GM23248 (cell line): Measurements from ENCODE around the gene ZGLP1. TPM values are rescaled to one million over a fixed set of nuclear protein-coding genes. Genes with fewer than 3 reads are reported as not detected.

Experiments
- DNase-seq: peaks from one replicate; pipeline ENCODE4 v3.0.0-alpha.2; 2015
- H2AFZ ChIP-seq: fragments of 200-600 bp; sonication (generic); 2 replicates; pipeline ENCODE4 v1.6.1; 2016; ENCODE audit warnings: antibody characterized with exemption
- H3F3A ChIP-seq: fragments of 200-600 bp; sonication (generic); 2 replicates; pipeline ENCODE4 v1.6.1; 2016; ENCODE audit warnings: mild to moderate bottlenecking, antibody characterized with exemption, mixed run types; ENCODE audit not compliant: insufficient read depth
- H3K27ac ChIP-seq: fragments of 200-600 bp; sonication (generic); 2 replicates; pipeline ENCODE4 v1.5.1; 2016; ENCODE audit warnings: mild to moderate bottlenecking
- H3K27me3 ChIP-seq: fragments of 200-600 bp; sonication (generic); replicated peaks from 2 replicates; pipeline ENCODE4 v1.6.1; 2016; ENCODE audit warnings: mild to moderate bottlenecking; ENCODE audit not compliant: insufficient read depth
- H3K36me3 ChIP-seq: fragments of 200-600 bp; sonication (generic); 2 replicates; pipeline ENCODE4 v1.6.1; 2016; ENCODE audit warnings: low read depth, mild to moderate bottlenecking
- H3K4me1 ChIP-seq: fragments of 200-600 bp; sonication (generic); 2 replicates; pipeline ENCODE4 v1.6.1; 2016; ENCODE audit warnings: mild to moderate bottlenecking; ENCODE audit not compliant: insufficient read depth
- H3K4me2 ChIP-seq: fragments of 200-600 bp; sonication (generic); one replicate; pipeline ENCODE4 v1.6.1; 2016; ENCODE audit warnings: mild to moderate bottlenecking; ENCODE audit not compliant: unreplicated experiment
- H3K4me3 ChIP-seq: fragments of 200-600 bp; sonication (generic); 2 replicates; pipeline ENCODE4 v1.5.1; 2016; ENCODE audit warnings: mild to moderate bottlenecking
- H3K79me2 ChIP-seq: fragments of 200-600 bp; sonication (generic); 2 replicates; pipeline ENCODE4 v1.6.1; 2016; ENCODE audit warnings: mild to moderate bottlenecking; ENCODE audit not compliant: insufficient read depth
- H3K9ac ChIP-seq: fragments of 200-600 bp; sonication (generic); 2 replicates; pipeline ENCODE4 v1.6.1; 2016; ENCODE audit warnings: mild to moderate bottlenecking
- H3K9me2 ChIP-seq: fragments of 200-600 bp; sonication (generic); 2 replicates; pipeline ENCODE4 v1.6.1; 2016; ENCODE audit warnings: mixed run types, mild to moderate bottlenecking, moderate library complexity; ENCODE audit not compliant: insufficient read depth
- H3K9me3 ChIP-seq: fragments of 200-600 bp; sonication (generic); one replicate; pipeline ENCODE4 v1.6.1; 2017; ENCODE audit warnings: low read depth
- H4K20me1 ChIP-seq: fragments of 200-600 bp; sonication (generic); 2 replicates; pipeline ENCODE4 v1.6.0; 2016; ENCODE audit not compliant: insufficient read depth
- EZH2 ChIP-seq: fragments of 200-600 bp; sonication (generic); IDR thresholded peaks from 2 replicates; pipeline ENCODE4 v1.6.1; 2018; ENCODE audit warnings: antibody characterized with exemption, mild to moderate bottlenecking; ENCODE audit not compliant: insufficient read depth, poor library complexity, severe bottlenecking
- EZH2phosphoT487 ChIP-seq: fragments of 200-600 bp; sonication (generic); IDR thresholded peaks from 2 replicates; pipeline ENCODE4 v1.6.1; 2018; ENCODE audit warnings: antibody characterized with exemption, moderate library complexity, mild to moderate bottlenecking, low read depth; ENCODE audit not compliant: insufficient read depth
- WGBS, 2 experiments: methylation state at CpG; one replicate each; pipeline ENCODE4 v1.1.6; 2015 to 2017; ENCODE audit warnings: low lambda C conversion rate in 2 of 2, low coverage in 1 of 2; ENCODE audit errors: missing lambda C conversion rate in 2 of 2; 5-methylcytosine and 5-hydroxymethylcytosine counted together
- in situ Hi-C: fragments of 300-500 bp; cut with MboI; formaldehyde crosslinking; loops from 2 replicates; pipeline ENCODE4 v1.15.0; 2020
- polyA plus RNA-seq: library from polyadenylated mRNA; unstranded; fragments of >200 nt; fragmentation: Nextera tagmentation; extraction: Ambion mirVana; gene quantifications from 2 replicates; pipeline ENCODE4 v1.2.1, GENCODE V29; 2016
- total RNA-seq: library from RNA; depleted of rRNA; stranded (reverse); fragments of >200 nt; shearing (Covaris generic); gene quantifications from 2 replicates; pipeline ENCODE4 v1.2.3, GENCODE V29; 2014; rRNA removed

Gene ZGLP1
- 1.8 and 2.5 TPM in 2 replicates for total RNA-seq
- polyA plus RNA-seq, result 1.4 and 1.8 TPM in 2 replicates

DNA sequence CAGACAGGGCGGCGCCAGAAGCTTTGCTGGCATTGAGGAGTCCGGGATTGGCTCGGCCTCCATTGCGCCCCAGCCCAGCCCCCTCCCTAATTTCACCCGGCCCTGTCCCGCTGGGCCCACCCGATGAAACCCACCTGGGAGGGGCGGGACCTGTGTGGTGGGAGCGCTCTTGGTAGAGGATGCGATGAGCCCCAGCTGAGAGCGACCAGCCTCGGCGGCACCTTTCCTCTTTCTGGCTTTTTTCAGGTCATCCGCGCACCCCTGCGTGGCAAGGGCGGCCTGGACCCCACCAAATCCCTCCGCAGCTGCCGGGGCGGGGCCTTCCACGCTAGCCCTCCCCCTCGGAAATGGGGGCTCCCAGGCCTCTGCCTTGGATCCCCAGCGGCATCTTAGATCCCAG lies at the start of gene ZGLP1:
TSS of gene ZGLP1 (minus strand) at position 393 of the 400 bp plus-strand sequence.
- no peak within 1 kb of the TSS for H3K9ac ChIP-seq
- TF ChIP-seq EZH2phosphoT487, result no peak
- TF ChIP-seq EZH2, result no peak
- WGBS, 2 experiments, result 96 to 97% methylated on average over 15 to 24 of the region's 24 CpGs
- H3K4me1 ChIP-seq, result peaks cover 17% of the 10 kb centered on the region
- no peak within 1 kb of the TSS for H2AFZ ChIP-seq
- H3K4me3 ChIP-seq, result no peak within 1 kb of the TSS
- in situ Hi-C loops, result no loop called here
- H3K4me2 ChIP-seq, result no peak within 1 kb of the TSS
- no peaks in the 10 kb centered on the region for H3K9me3 ChIP-seq
- no peak for DNase-seq
- no peak within 1 kb of the TSS for H3K27ac ChIP-seq
- H3K36me3 ChIP-seq, result no peaks in the 10 kb centered on the region
- H4K20me1 ChIP-seq, result no peaks in the 10 kb centered on the region
- H3K27me3 ChIP-seq, result no peaks in the 10 kb centered on the region
- peaks cover 12% of the 10 kb centered on the region for H3K79me2 ChIP-seq
- no peaks in the 10 kb centered on the region for H3K9me2 ChIP-seq
- H3F3A ChIP-seq, result peaks cover 3% of the 10 kb centered on the region; the same call in 1 of the 2 replicates

DNA sequence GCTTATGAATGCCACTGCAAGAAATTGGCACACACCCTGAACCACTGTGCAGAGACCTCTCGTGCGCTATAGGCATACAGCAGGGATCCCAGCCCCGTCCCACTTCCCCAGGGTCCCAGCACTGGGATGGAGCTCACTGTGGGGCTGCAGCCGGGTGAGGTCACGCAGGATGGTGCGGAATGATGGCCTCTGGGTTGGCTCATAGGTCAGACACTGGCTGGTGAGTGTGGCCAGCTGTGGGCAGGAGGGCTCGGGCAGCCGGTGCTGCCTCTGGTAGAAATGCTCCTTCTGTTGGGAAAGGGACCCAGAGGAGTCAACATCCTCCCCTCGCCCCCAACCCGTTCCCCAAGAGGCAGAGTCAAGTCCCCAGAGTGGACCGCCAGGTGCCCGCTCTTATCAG lies 46.8 kb upstream of the ZGLP1 start:
- no peak for DNase-seq
- H4K20me1 ChIP-seq, result no peaks in the 10 kb centered on the region
- H3K27ac ChIP-seq, result no peak overlapping the region
- no peak for TF ChIP-seq EZH2
- no peak for TF ChIP-seq EZH2phosphoT487
- H3K9me2 ChIP-seq, result no peaks in the 10 kb centered on the region
- WGBS, 2 experiments, result 96 to 100% methylated on average over 10 to 12 of the region's 12 CpGs
- H3K79me2 ChIP-seq, result no peaks in the 10 kb centered on the region
- no peak overlapping the region for H3K9ac ChIP-seq
- H3K4me1 ChIP-seq, result no peaks in the 10 kb centered on the region
- H3K4me2 ChIP-seq, result no peak overlapping the region
- no peaks in the 10 kb centered on the region for H3K9me3 ChIP-seq
- H3F3A ChIP-seq, result no peaks in the 10 kb centered on the region
- in situ Hi-C loops, result no loop called here
- no peak overlapping the region for H3K4me3 ChIP-seq
- no peak overlapping the region for H2AFZ ChIP-seq
- peaks cover 10% of the 10 kb centered on the region; the same call in 1 of the 2 replicates for H3K36me3 ChIP-seq
- no peaks in the 10 kb centered on the region for H3K27me3 ChIP-seq

DNA sequence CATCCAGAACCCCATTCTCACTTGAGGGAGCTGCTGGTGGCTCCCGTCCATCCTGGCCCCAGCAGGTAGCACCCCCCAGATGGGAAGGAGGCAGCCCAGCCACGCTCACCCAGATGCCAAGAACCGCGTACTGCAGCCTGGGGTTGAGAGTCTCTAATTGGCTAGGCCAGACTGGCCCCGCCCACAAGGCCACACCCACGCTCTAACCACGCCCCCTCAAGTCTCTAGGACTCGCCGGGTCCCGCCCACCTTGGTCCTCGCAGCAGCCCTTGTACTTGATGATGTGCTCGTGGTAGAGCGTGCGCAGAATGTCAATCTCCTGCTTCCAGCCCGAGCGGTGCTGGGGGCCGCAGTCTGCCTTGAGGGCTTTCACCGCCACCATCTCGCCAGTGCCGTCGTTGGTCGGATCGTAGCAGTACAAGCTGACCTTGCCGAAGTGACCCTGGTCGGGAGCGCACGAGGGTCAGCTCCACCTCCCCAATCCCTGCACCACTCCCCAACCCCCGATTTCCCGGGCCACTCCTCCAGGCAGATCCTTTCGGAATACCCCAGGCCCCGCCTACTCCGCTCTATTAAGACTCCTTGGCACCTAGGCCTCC lies 44.3 kb upstream of the ZGLP1 start:
- 82% methylated on average over 29 to 32 of the region's 32 CpGs for WGBS, 2 experiments
- Histone ChIP-seq H3K4me1 (no peaks in the 10 kb centered on the region), H3K27me3 (no peaks in the 10 kb centered on the region), H3K9me2 (no peaks in the 10 kb centered on the region), H2AFZ (no peak overlapping the region), H3K27ac (no peak overlapping the region), H3K4me3 (no peak overlapping the region), H3F3A (no peaks in the 10 kb centered on the region), H4K20me1 (no peaks in the 10 kb centered on the region), H3K9me3 (no peaks in the 10 kb centered on the region), H3K79me2 (no peaks in the 10 kb centered on the region), H3K36me3 (peaks cover 10% of the 10 kb centered on the region; the same call in 1 of the 2 replicates), H3K9ac (no peak overlapping the region), H3K4me2 (no peak overlapping the region)
- in situ Hi-C loops, result no loop called here
- TF ChIP-seq EZH2phosphoT487, result no peak
- TF ChIP-seq EZH2, result no peak
- peak; percentile 45 for DNase-seq

- Histone ChIP-seq H3K9me3 (no peaks in the 10 kb centered on the region), H3K4me1 (no peaks in the 10 kb centered on the region), H3K4me2 (no peak overlapping the region), H3K27me3 (no peaks in the 10 kb centered on the region), H2AFZ (no peak overlapping the region), H3K9me2 (no peaks in the 10 kb centered on the region), H3K27ac (no peak overlapping the region), H3F3A (no peaks in the 10 kb centered on the region), H3K9ac (no peak overlapping the region), H4K20me1 (no peaks in the 10 kb centered on the region), H3K36me3 (peaks cover 10% of the 10 kb centered on the region; the same call in 1 of the 2 replicates), H3K79me2 (no peaks in the 10 kb centered on the region), H3K4me3 (no peak overlapping the region)
- in situ Hi-C loops, result no loop called here
- no peak for TF ChIP-seq EZH2
- no peak for TF ChIP-seq EZH2phosphoT487
- no peak for DNase-seq
- WGBS, 2 experiments, result 87 to 90% methylated on average over 36 to 63 of the region's 63 CpGs
Observed at GRCh38 chr19:10352764-10353671, 43.4 kb upstream of the ZGLP1 start.
